K562 (cell line): ENCODE results near the gene ELF3. TPM values are rescaled to one million over a fixed set of nuclear protein-coding genes. Genes with fewer than 3 reads are reported as not detected.

Source experiments
- ARHGAP35 ChIP-seq: fragments of 450-650 bp; IDR thresholded peaks from 2 replicates; pipeline ENCODE4 v1.6.1; 2018; ENCODE audit not compliant: partially characterized antibody
- CREB3 ChIP-seq: fragments of 450-650 bp; conservative IDR thresholded peaks from 2 replicates; pipeline ENCODE4 v1.6.1; 2016; ENCODE audit warnings: missing genetic modification characterization, low read depth, mild to moderate bottlenecking, missing compliant biosample characterization, moderate library complexity
- CTBP1 ChIP-seq: fragments of 450-650 bp; IDR thresholded peaks from 2 replicates; pipeline ENCODE4 v1.6.1; 2016; ENCODE audit warnings: borderline replicate concordance
- DPF2 ChIP-seq: fragments of 450-650 bp; IDR thresholded peaks from 2 replicates; pipeline ENCODE4 v1.6.1; 2016
- EWSR1 ChIP-seq: fragments of 450-650 bp; IDR thresholded peaks from 2 replicates; pipeline ENCODE4 v1.6.1; 2018; ENCODE audit warnings: borderline replicate concordance, mild to moderate bottlenecking, low read depth, moderate library complexity; ENCODE audit not compliant: partially characterized antibody
- HDAC3 ChIP-seq: fragments of 450-650 bp; IDR thresholded peaks from 2 replicates; pipeline ENCODE4 v1.6.1; 2018; ENCODE audit warnings: borderline replicate concordance, mild to moderate bottlenecking, moderate library complexity; ENCODE audit not compliant: partially characterized antibody
- HOMEZ ChIP-seq: fragments of 250-450 bp; sonication (Bioruptor Pico); IDR thresholded peaks from 2 replicates; pipeline ENCODE4 v1.4.0; 2020; ENCODE audit warnings: mild to moderate bottlenecking, moderate library complexity
- NBN ChIP-seq: fragments of 450-650 bp; IDR thresholded peaks from 2 replicates; pipeline ENCODE4 v1.6.1; 2016; ENCODE audit warnings: low read depth, mild to moderate bottlenecking
- RBM17 ChIP-seq: fragments of 200-400 bp; formaldehyde crosslinking; IDR thresholded peaks from 2 replicates; pipeline ENCODE4 v1.6.1; 2017; ENCODE audit warnings: low read depth, mild to moderate bottlenecking, low read length, borderline replicate concordance
- SIX5 ChIP-seq, 2 experiments: IDR thresholded peaks; 2 replicates each; pipeline ENCODE4 v1.6.1; 2011; ENCODE audit warnings: low read length in 2 of 2, borderline replicate concordance in 1 of 2, low read depth in 1 of 2, mild to moderate bottlenecking in 1 of 2, moderate library complexity in 1 of 2; ENCODE audit not compliant: insufficient read depth in 1 of 2
- SPI1 ChIP-seq: IDR thresholded peaks from 2 replicates; pipeline ENCODE4 v1.6.1; 2011; ENCODE audit warnings: low read depth, low read length, control low read depth, borderline replicate concordance
- TAF7 ChIP-seq: fragments of 450-650 bp; IDR thresholded peaks from 2 replicates; pipeline ENCODE4 v1.6.1; 2016; ENCODE audit warnings: missing genetic modification characterization, missing compliant biosample characterization
- TCF15 ChIP-seq: fragments of 250-450 bp; sonication (Bioruptor Pico); IDR thresholded peaks from 2 replicates; pipeline ENCODE4 v1.8.0; 2022; ENCODE audit warnings: moderate library complexity, mild to moderate bottlenecking, inconsistent platforms
- TCF7 ChIP-seq: sonication (generic); IDR thresholded peaks from 2 replicates; pipeline ENCODE4 v1.6.1; 2016; ENCODE audit warnings: antibody characterized with exemption, borderline replicate concordance
- TFE3 ChIP-seq: fragments of 450-650 bp; formaldehyde crosslinking; IDR thresholded peaks from 2 replicates; pipeline ENCODE4 v1.4.0; 2020; ENCODE audit warnings: mild to moderate bottlenecking, mixed read lengths
- YBX1 ChIP-seq: fragments of 450-650 bp; IDR thresholded peaks from 2 replicates; pipeline ENCODE4 v1.7.1; 2016; ENCODE audit warnings: mild to moderate bottlenecking
- ZNF224 ChIP-seq: sonication (generic); formaldehyde crosslinking; IDR thresholded peaks from 2 replicates; pipeline ENCODE4 v1.8.0; 2022; ENCODE audit warnings: mild to moderate bottlenecking, missing genetic modification reagents
- ZNF282 ChIP-seq: sonication (generic); formaldehyde crosslinking; IDR thresholded peaks from 2 replicates; pipeline ENCODE4 v1.8.1; 2023; ENCODE audit warnings: missing genetic modification reagents
- ZNF707 ChIP-seq: fragments of 250-450 bp; sonication (Bioruptor Pico); conservative IDR thresholded peaks from 2 replicates; pipeline ENCODE4 v1.8.0; 2022; ENCODE audit warnings: inconsistent platforms, mild to moderate bottlenecking, moderate library complexity
- ZNF717 ChIP-seq: fragments of 250-450 bp; sonication (Bioruptor Pico); IDR thresholded peaks from 2 replicates; pipeline ENCODE4 v1.5.0; 2021
- polyA plus RNA-seq, 8 experiments: library from polyadenylated mRNA; depleted of rRNA in 4 of 8; stranded (reverse) in 5 of 8; unstranded in 3 of 8; fragments of >200 nt; fragmentation: Nextera tagmentation in 2 of 8; fragmentation: Illumina TruSeq in 1 of 8; extraction: Ambion mirVana in 2 of 8; extraction: Trizol in 1 of 8; gene quantifications; 2 replicates each; pipeline versions ENCODE4 v1.2.1 to v1.2.3, GENCODE V29; 2011 to 2014; ENCODE audit warnings: inconsistent platforms in 1 of 8, missing spikeins in 1 of 8
- total RNA-seq, 7 experiments: library from RNA; depleted of rRNA in 6 of 7; stranded (reverse); fragments of >200 nt in 6 of 7; fragmentation: Illumina TruSeq in 2 of 7; extraction: Trizol in 2 of 7; gene quantifications; 2 replicates each; pipeline versions ENCODE4 v1.2.1 to v1.2.3, GENCODE V29; 2011 to 2021; ENCODE audit warnings: low replicate concordance in 1 of 7
- TF ChIP-seq, protein P1 (sequence below): fragments of 150-350 bp; IDR thresholded peaks from 2 replicates; pipeline ENCODE4 v1.6.1; 2014; ENCODE audit warnings: low read depth, mild to moderate bottlenecking, low read length, borderline replicate concordance

Gene ELF3
- total and polyA plus RNA-seq, 9 of the 15 experiments (the other 6 are each of a cell fraction or from before 2014, with no cell fraction given) = 0.03 to 1.2 (median 0.07) TPM; not detected in 4

DNA sequence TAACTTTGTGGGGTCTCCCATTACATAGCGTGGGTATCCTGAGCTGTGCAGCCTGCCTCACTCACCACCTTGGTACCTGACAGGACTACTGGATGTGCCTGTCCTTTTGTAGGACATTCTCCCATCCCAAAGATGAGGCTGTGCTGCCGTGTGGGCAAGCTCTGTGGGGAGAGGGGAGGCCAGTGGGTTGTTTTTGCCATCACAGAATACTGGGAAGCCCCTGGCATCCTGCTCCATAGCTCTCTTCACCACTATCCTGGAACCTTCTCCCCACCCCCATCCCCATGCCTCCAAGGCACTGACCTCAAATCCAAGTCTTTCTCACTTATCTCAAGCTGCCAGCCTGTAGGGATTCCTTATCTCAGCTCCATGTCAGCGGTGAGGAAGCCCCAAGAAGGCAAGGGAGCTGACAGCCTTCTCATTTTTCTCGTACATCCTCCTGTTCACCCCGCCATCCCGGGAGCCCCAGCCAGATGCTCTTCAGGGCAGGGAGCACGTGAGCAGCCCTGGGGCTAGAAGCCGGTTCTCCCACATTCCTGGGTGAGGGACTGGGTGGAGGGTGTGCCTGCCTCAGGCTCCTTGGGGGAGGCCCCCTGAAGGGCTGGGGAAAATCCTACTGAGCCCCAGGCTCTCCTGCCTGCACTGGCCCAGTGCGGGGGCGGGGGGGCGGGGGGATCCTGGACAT, 2.4 kb upstream of the ELF3 start (continued):
- no peak for TF ChIP-seq HOMEZ (CRISPR knock-in tag)
- TF ChIP-seq ZNF707 = no peak
- no peak for TF ChIP-seq TAF7
- TF ChIP-seq SPI1 = peak; percentile 35; the same call in 1 of the 2 replicates
- no peak for TF ChIP-seq ZNF224 (CRISPR knock-in tag)
- TF ChIP-seq EWSR1 = no peak
- TF ChIP-seq ZNF717 = no peak
- no peak for TF ChIP-seq ARHGAP35
- no peak; the same call in 1 of the 2 replicates for TF ChIP-seq TFE3
- no peak for TF ChIP-seq YBX1
- peak; percentile 98 for TF ChIP-seq CTBP1
- TF ChIP-seq, protein P1, sequence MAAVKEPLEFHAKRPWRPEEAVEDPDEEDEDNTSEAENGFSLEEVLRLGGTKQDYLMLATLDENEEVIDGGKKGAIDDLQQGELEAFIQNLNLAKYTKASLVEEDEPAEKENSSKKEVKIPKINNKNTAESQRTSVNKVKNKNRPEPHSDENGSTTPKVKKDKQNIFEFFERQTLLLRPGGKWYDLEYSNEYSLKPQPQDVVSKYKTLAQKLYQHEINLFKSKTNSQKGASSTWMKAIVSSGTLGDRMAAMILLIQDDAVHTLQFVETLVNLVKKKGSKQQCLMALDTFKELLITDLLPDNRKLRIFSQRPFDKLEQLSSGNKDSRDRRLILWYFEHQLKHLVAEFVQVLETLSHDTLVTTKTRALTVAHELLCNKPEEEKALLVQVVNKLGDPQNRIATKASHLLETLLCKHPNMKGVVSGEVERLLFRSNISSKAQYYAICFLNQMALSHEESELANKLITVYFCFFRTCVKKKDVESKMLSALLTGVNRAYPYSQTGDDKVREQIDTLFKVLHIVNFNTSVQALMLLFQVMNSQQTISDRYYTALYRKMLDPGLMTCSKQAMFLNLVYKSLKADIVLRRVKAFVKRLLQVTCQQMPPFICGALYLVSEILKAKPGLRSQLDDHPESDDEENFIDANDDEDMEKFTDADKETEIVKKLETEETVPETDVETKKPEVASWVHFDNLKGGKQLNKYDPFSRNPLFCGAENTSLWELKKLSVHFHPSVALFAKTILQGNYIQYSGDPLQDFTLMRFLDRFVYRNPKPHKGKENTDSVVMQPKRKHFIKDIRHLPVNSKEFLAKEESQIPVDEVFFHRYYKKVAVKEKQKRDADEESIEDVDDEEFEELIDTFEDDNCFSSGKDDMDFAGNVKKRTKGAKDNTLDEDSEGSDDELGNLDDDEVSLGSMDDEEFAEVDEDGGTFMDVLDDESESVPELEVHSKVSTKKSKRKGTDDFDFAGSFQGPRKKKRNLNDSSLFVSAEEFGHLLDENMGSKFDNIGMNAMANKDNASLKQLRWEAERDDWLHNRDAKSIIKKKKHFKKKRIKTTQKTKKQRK = no peak
- TF ChIP-seq TCF15 = no peak
- peak; percentile 85 for TF ChIP-seq DPF2
- no peak for TF ChIP-seq CREB3 (tag)
- no peak for TF ChIP-seq TCF7
- no peak for TF ChIP-seq RBM17
- no peak for TF ChIP-seq HDAC3
- no peak for TF ChIP-seq ZNF282 (CRISPR knock-in tag)
- TF ChIP-seq SIX5 (IDR thresholded peaks at IDR 0.05; ENCODE audit: borderline replicate concordance in 1 of 2, insufficient read depth in 1 of 2, low read depth in 1 of 2, low read length in 2 of 2) = no peak
- TF ChIP-seq NBN = peak; percentile 58; the same call in 1 of the 2 replicates
